OCI-LY3 (cell line): ENCODE results near the gene SLC17A9.

Source experiments
- CTCF ChIP-seq: fragments of 200-600, 300-600 bp; sonication (generic); IDR thresholded peaks from 2 replicates; pipeline ENCODE4 v1.5.1; 2014; ENCODE audit warnings: antibody characterized with exemption, low read length, low read depth
- EZH2phosphoT487 ChIP-seq: fragments of 200-600 bp; shearing (Covaris generic); IDR thresholded peaks from 2 replicates; pipeline ENCODE4 v1.6.1; 2018; ENCODE audit warnings: antibody characterized with exemption, mixed run types, low read depth

- TF ChIP-seq CTCF: no peak
- TF ChIP-seq EZH2phosphoT487: no peak
Measured at GRCh38 chr20:62997417-62998035, 45.0 kb downstream of the SLC17A9 start.
